DOHH2 (cell line): ENCODE data around the gene SNRPF.

Experiments used
- H3F3A ChIP-seq: fragments of 200-600 bp; sonication (generic), shearing (Covaris generic); 2 replicates; pipeline ENCODE4 v1.6.0; 2016; ENCODE audit warnings: antibody characterized with exemption, mild to moderate bottlenecking; ENCODE audit not compliant: control insufficient read depth, insufficient read depth
- H3K27ac ChIP-seq: fragments of 200-600 bp; sonication (generic); 2 replicates; pipeline ENCODE4 v1.5.1; 2014; ENCODE audit warnings: low read depth, mild to moderate bottlenecking, low read length, moderate library complexity
- H3K27me3 ChIP-seq: fragments of 200-600 bp; sonication (generic); 2 replicates; pipeline ENCODE4 v1.6.1; 2014; ENCODE audit warnings: mild to moderate bottlenecking, low read length, mixed read lengths; ENCODE audit not compliant: control insufficient read depth
- H3K36me3 ChIP-seq: fragments of 200-600 bp; sonication (generic); 2 replicates; pipeline ENCODE4 v1.6.1; 2014; ENCODE audit warnings: mild to moderate bottlenecking, low read length, moderate library complexity, mixed read lengths; ENCODE audit not compliant: control insufficient read depth
- H3K4me1 ChIP-seq: fragments of 200-600 bp; sonication (generic); 2 replicates; pipeline ENCODE4 v1.6.1; 2014; ENCODE audit warnings: mild to moderate bottlenecking, low read length, mixed read lengths; ENCODE audit not compliant: control insufficient read depth
- H3K4me2 ChIP-seq: fragments of 200-600 bp; sonication (generic); 2 replicates; pipeline ENCODE4 v1.6.0; 2014; ENCODE audit warnings: mild to moderate bottlenecking, low read length, moderate library complexity
- H3K4me3 ChIP-seq: fragments of 200-600 bp; sonication (generic); 2 replicates; pipeline ENCODE4 v1.5.1; 2014; ENCODE audit warnings: mild to moderate bottlenecking, low read length, mixed read lengths
- H3K79me2 ChIP-seq: fragments of 200-600 bp; sonication (generic); 2 replicates; pipeline ENCODE4 v1.6.1; 2014; ENCODE audit warnings: mild to moderate bottlenecking, low read length, mixed read lengths; ENCODE audit not compliant: control insufficient read depth
- H3K9me2 ChIP-seq: fragments of 200-600 bp; sonication (generic); replicated peaks from 2 replicates; pipeline ENCODE4 v1.6.1; 2014; ENCODE audit warnings: mild to moderate bottlenecking, low read length, mixed read lengths; ENCODE audit not compliant: control insufficient read depth
- H3K9me3 ChIP-seq: fragments of 200-600 bp; sonication (generic); 2 replicates; pipeline ENCODE4 v1.6.1; 2014; ENCODE audit warnings: antibody characterized with exemption, low read length, mixed read lengths; ENCODE audit not compliant: control insufficient read depth, insufficient read depth
- H4K20me1 ChIP-seq: fragments of 200-600 bp; sonication (generic); 2 replicates; pipeline ENCODE4 v1.6.0; 2014; ENCODE audit warnings: low read depth, mild to moderate bottlenecking, antibody characterized with exemption, low read length, moderate library complexity; ENCODE audit not compliant: control insufficient read depth, insufficient read depth
- EZH2phosphoT487 ChIP-seq: fragments of 200-600 bp; sonication (generic); IDR thresholded peaks from 2 replicates; pipeline ENCODE4 v1.6.1; 2017; ENCODE audit warnings: borderline replicate concordance, mild to moderate bottlenecking, antibody characterized with exemption, low read length, moderate library complexity, mixed read lengths
- TF ChIP-seq, protein P1 (sequence below): fragments of 200-600 bp; sonication (generic); IDR thresholded peaks from one replicate; pipeline ENCODE4 v1.5.1; 2014; ENCODE audit warnings: antibody characterized with exemption, mild to moderate bottlenecking, low read depth, low read length; ENCODE audit not compliant: poor library complexity, severe bottlenecking

SNRPF gene

DNA sequence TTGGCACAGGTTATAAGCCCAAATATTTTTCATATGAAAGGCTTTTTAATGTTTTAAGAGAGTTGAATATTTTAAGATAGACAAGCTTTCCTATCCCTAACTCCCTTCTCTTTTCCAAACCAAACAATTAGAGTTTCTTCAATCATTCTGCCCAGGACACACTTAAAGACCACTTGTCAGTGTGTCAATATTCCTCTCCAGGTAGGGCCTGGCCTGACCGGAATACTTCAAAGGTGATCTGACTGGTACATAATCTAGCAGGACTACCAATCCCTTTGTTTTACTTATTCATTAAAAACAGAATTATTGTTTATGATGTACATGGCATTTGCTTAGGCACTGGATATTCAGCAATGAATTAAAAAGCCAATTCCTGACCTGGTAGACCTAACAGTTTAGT, 24.2 kb upstream of the SNRPF start:
- Histone ChIP-seq H3F3A (no peaks in the 10 kb centered on the region), H3K9me3 (no peaks in the 10 kb centered on the region), H4K20me1 (no peaks in the 10 kb centered on the region), H3K4me3 (no peak overlapping the region), H3K4me2 (no peak overlapping the region), H3K4me1 (no peaks in the 10 kb centered on the region), H3K36me3 (no peaks in the 10 kb centered on the region), H3K27ac (no peak overlapping the region), H3K27me3 (peaks cover 30% of the 10 kb centered on the region), H3K79me2 (no peaks in the 10 kb centered on the region), H3K9me2 (no peaks in the 10 kb centered on the region)
- TF ChIP-seq, protein P1, sequence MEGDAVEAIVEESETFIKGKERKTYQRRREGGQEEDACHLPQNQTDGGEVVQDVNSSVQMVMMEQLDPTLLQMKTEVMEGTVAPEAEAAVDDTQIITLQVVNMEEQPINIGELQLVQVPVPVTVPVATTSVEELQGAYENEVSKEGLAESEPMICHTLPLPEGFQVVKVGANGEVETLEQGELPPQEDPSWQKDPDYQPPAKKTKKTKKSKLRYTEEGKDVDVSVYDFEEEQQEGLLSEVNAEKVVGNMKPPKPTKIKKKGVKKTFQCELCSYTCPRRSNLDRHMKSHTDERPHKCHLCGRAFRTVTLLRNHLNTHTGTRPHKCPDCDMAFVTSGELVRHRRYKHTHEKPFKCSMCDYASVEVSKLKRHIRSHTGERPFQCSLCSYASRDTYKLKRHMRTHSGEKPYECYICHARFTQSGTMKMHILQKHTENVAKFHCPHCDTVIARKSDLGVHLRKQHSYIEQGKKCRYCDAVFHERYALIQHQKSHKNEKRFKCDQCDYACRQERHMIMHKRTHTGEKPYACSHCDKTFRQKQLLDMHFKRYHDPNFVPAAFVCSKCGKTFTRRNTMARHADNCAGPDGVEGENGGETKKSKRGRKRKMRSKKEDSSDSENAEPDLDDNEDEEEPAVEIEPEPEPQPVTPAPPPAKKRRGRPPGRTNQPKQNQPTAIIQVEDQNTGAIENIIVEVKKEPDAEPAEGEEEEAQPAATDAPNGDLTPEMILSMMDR, result no peak
- no peak for TF ChIP-seq EZH2phosphoT487

DNA sequence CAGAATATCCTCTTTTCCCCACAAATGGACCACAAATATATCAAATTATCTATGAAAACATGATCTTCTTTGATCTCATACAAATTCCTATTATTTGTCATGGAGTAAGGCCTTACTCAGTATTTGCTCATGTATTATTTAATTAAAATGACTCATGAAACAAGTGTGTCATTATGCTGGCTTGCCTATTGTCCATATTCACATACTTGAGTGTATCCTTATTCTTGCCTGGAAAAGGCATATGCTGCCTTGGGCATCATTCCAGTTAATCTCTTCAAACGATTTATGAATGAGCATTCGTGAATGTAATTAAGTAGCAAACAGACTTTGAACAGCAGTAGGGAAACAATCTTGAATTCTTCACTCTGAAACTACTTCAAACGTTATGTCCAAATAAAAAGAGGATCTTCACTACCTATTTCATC, 22.6 kb upstream of the SNRPF start:
- no peak overlapping the region for H3K4me3 ChIP-seq
- TF ChIP-seq, protein P1, result no peak
- no peak for TF ChIP-seq EZH2phosphoT487
- no peaks in the 10 kb centered on the region for H3K9me3 ChIP-seq
- no peaks in the 10 kb centered on the region for H3K79me2 ChIP-seq
- H3K27ac ChIP-seq, result no peak overlapping the region
- H4K20me1 ChIP-seq, result no peaks in the 10 kb centered on the region
- H3K4me2 ChIP-seq, result no peak overlapping the region
- peaks cover 19% of the 10 kb centered on the region for H3K27me3 ChIP-seq
- H3K9me2 ChIP-seq, result no peaks in the 10 kb centered on the region
- no peaks in the 10 kb centered on the region for H3K4me1 ChIP-seq
- H3F3A ChIP-seq, result no peaks in the 10 kb centered on the region
- no peaks in the 10 kb centered on the region for H3K36me3 ChIP-seq

DNA sequence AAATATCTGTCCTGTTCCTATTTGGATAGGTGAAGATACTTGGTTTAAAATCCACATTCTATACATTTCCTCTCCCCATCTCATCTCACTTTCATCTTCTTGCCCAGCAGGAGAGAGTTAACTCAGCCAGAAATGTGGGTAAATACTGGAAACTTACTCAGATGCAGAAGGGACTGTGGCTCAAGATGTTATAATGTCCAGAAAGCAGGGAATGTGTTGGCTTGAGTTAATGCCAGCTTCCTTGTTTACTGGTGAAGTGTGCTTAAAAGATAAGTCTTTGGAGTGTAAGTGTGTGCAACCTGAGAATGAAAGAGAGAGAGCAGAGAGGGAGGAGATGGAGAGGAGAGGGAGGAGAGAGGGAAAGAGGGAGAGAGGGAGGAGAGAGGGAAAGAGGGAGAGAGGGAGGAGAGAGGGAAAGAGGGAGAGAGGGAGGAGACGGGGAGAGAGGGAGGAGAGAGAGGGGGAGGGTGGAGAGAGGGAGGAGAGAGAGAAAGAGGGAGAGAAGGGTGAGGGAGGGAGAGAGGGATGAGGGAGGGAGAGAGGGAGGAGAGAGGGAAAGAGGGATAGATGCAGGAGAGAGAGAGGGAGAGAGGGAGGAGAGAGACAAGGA, 22.0 kb upstream of the SNRPF start:
- H3K27ac ChIP-seq, result no peak overlapping the region
- H3K9me2 ChIP-seq, result no peaks in the 10 kb centered on the region
- H3K4me3 ChIP-seq, result no peak overlapping the region
- no peaks in the 10 kb centered on the region for H3F3A ChIP-seq
- no peaks in the 10 kb centered on the region for H4K20me1 ChIP-seq
- H3K79me2 ChIP-seq, result no peaks in the 10 kb centered on the region
- H3K4me2 ChIP-seq, result no peak overlapping the region
- H3K36me3 ChIP-seq, result no peaks in the 10 kb centered on the region
- no peaks in the 10 kb centered on the region for H3K4me1 ChIP-seq
- no peaks in the 10 kb centered on the region for H3K9me3 ChIP-seq
- peaks cover 17% of the 10 kb centered on the region for H3K27me3 ChIP-seq
- TF ChIP-seq, protein P1, result no peak
- TF ChIP-seq EZH2phosphoT487, result no peak
